K562 (cell line): ENCODE data around the gene OFD1. TPM values are rescaled to one million over a fixed set of nuclear protein-coding genes. Genes with fewer than 3 reads are reported as not detected.

Experiments used
- CBFA2T2 ChIP-seq: fragments of 450-650 bp; conservative IDR thresholded peaks from 2 replicates; pipeline ENCODE4 v1.6.1; 2017; ENCODE audit warnings: mild to moderate bottlenecking
- CHAMP1 ChIP-seq: fragments of 450-650 bp; IDR thresholded peaks from 2 replicates; pipeline ENCODE4 v1.6.1; 2016; ENCODE audit warnings: mild to moderate bottlenecking
- CTBP1 ChIP-seq: fragments of 450-650 bp; IDR thresholded peaks from 2 replicates; pipeline ENCODE4 v1.6.1; 2016; ENCODE audit warnings: borderline replicate concordance
- JUND ChIP-seq, 2 experiments: IDR thresholded peaks; 2 replicates in 1 of 2; 3 replicates in 1 of 2; pipeline ENCODE4 v1.6.1; 2011; ENCODE audit warnings: borderline replicate concordance in 2 of 2, low read depth in 2 of 2, low read length in 2 of 2, improper control_type of control experiment in 1 of 2, missing biosample characterization in 1 of 2, missing genetic modification characterization in 1 of 2, missing genetic modification reagents in 1 of 2
- KLF1 ChIP-seq: fragments of 450-650 bp; IDR thresholded peaks from 2 replicates; pipeline ENCODE4 v1.6.1; 2016; ENCODE audit warnings: missing genetic modification characterization, missing compliant biosample characterization
- MEF2A ChIP-seq: IDR thresholded peaks from 2 replicates; pipeline ENCODE4 v1.6.1; 2011; ENCODE audit warnings: low read depth, mild to moderate bottlenecking, low read length, moderate library complexity; ENCODE audit not compliant: control insufficient read depth
- MTA2 ChIP-seq: fragments of 450-650 bp; IDR thresholded peaks from 2 replicates; pipeline ENCODE4 v1.6.1; 2016; ENCODE audit warnings: low read depth
- PHF20 ChIP-seq: fragments of 450-650 bp; IDR thresholded peaks from 2 replicates; pipeline ENCODE4 v1.6.1; 2018; ENCODE audit not compliant: partially characterized antibody
- PML ChIP-seq: IDR thresholded peaks from 2 replicates; pipeline ENCODE4 v1.6.1; 2012; ENCODE audit warnings: low read length, inconsistent platforms
- SAFB ChIP-seq: fragments of 200-400 bp; formaldehyde crosslinking; IDR thresholded peaks from 2 replicates; pipeline ENCODE4 v1.6.1; 2017; ENCODE audit warnings: low read depth, low read length, borderline replicate concordance
- SP1 ChIP-seq: sonication (generic); formaldehyde crosslinking; IDR thresholded peaks from 2 replicates; pipeline ENCODE4 v1.8.1; 2022; ENCODE audit warnings: mild to moderate bottlenecking, missing genetic modification reagents
- TAF9B ChIP-seq: fragments of 450-650 bp; IDR thresholded peaks from 2 replicates; pipeline ENCODE4 v1.6.1; 2018; ENCODE audit warnings: mild to moderate bottlenecking; ENCODE audit not compliant: partially characterized antibody
- ZBTB5 ChIP-seq: fragments of 450-650 bp; IDR thresholded peaks from 2 replicates; pipeline ENCODE4 v1.6.1; 2017; ENCODE audit warnings: antibody characterized with exemption
- ZNF224 ChIP-seq: sonication (generic); formaldehyde crosslinking; IDR thresholded peaks from 2 replicates; pipeline ENCODE4 v1.8.0; 2022; ENCODE audit warnings: mild to moderate bottlenecking, missing genetic modification reagents
- ZNF76 ChIP-seq: fragments of 250-450 bp; sonication (Bioruptor Pico); IDR thresholded peaks from 2 replicates; pipeline ENCODE4 v1.4.0; 2020; ENCODE audit warnings: mild to moderate bottlenecking, moderate library complexity, borderline replicate concordance
- ZNF778 ChIP-seq: fragments of 450-650 bp; formaldehyde crosslinking; IDR thresholded peaks from 2 replicates; pipeline ENCODE4 v1.4.0; 2020; ENCODE audit warnings: mild to moderate bottlenecking, moderate library complexity
- polyA plus RNA-seq, 8 experiments: library from polyadenylated mRNA; depleted of rRNA in 4 of 8; stranded (reverse) in 5 of 8; unstranded in 3 of 8; fragments of >200 nt; fragmentation: Nextera tagmentation in 2 of 8; fragmentation: Illumina TruSeq in 1 of 8; extraction: Ambion mirVana in 2 of 8; extraction: Trizol in 1 of 8; gene quantifications; 2 replicates each; pipeline versions ENCODE4 v1.2.1 to v1.2.3, GENCODE V29; 2011 to 2014; ENCODE audit warnings: inconsistent platforms in 1 of 8, missing spikeins in 1 of 8
- total RNA-seq, 7 experiments: library from RNA; depleted of rRNA in 6 of 7; stranded (reverse); fragments of >200 nt in 6 of 7; fragmentation: Illumina TruSeq in 2 of 7; extraction: Trizol in 2 of 7; gene quantifications; 2 replicates each; pipeline versions ENCODE4 v1.2.1 to v1.2.3, GENCODE V29; 2011 to 2021; ENCODE audit warnings: low replicate concordance in 1 of 7

Gene OFD1
- total and polyA plus RNA-seq, 9 of the 15 experiments (the other 6 are each of a cell fraction or from before 2014, with no cell fraction given), result 22.0 to 49.1 (median 30.2) TPM

GRCh38 chrX:13734278-13735172 lies at the start of gene OFD1, which contains the start of gene TRAPPC2 (continued):
- peak; percentile 16; the same call in 1 of the 2 replicates for TF ChIP-seq SP1 (CRISPR knock-in tag)
- TF ChIP-seq ZNF76, result no peak
- TF ChIP-seq ZNF778 (CRISPR knock-in tag), result no peak
- TF ChIP-seq SAFB, result peak; percentile 34; the same call in 1 of the 2 replicates
- TF ChIP-seq MTA2, result no peak
- peak; percentile 66; the same call in 1 of the 2 replicates for TF ChIP-seq PML
- no peak for TF ChIP-seq CBFA2T2
- TF ChIP-seq MEF2A, result peak; percentile 96
- peak; percentile 35; the same call in 1 of the 2 replicates for TF ChIP-seq JUND (IDR thresholded peaks at IDR 0.05; ENCODE audit: borderline replicate concordance, low read depth, low read length)
- peak; percentile 19; the same call in 1 of the 3 replicates for TF ChIP-seq JUND (tag; IDR thresholded peaks at IDR 0.05; ENCODE audit: borderline replicate concordance, low read depth, low read length)
- no peak for TF ChIP-seq CHAMP1
- peak; percentile 25 for TF ChIP-seq PHF20
- peak; percentile 80 for TF ChIP-seq CTBP1
- TF ChIP-seq KLF1, result peak; percentile 90
- TF ChIP-seq TAF9B, result peak; percentile 59
- no peak for TF ChIP-seq ZBTB5
- no peak for TF ChIP-seq ZNF224 (CRISPR knock-in tag)
